Measurements from ENCODE around the gene LYPD3.

Gene LYPD3

GRCh38 chr19:43430142-43430710 lies 35.2 kb downstream of the LYPD3 start:
- Histone ChIP-seq H3K27ac (ENCODE audit: low read length) (no peak overlapping the region), H3K9me3 (ENCODE audit: control insufficient read depth in 1 of 2, low read length in 2 of 2) (no peaks in the 10 kb centered on the region)

GRCh38 chr19:43429395-43429794 lies 36.0 kb downstream of the LYPD3 start:
- H3K27ac ChIP-seq (ENCODE audit: low read length): no peak overlapping the region
- H3K4me3 ChIP-seq (ENCODE audit: low read depth in 1 of 2, low read length in 2 of 2): no peak overlapping the region
- no peaks in the 10 kb centered on the region for H3K27me3 ChIP-seq (ENCODE audit: low read depth, low read length)
- no peaks in the 10 kb centered on the region for H3K9me3 ChIP-seq (ENCODE audit: control insufficient read depth in 1 of 2, low read length in 2 of 2)
- H3K4me1 ChIP-seq (ENCODE audit: control insufficient read depth in 1 of 2, insufficient read depth in 2 of 2, low read length in 2 of 2): peaks cover 0 to 3% of the 10 kb centered on the region in 2 donors
- H3K36me3 ChIP-seq (ENCODE audit: control insufficient read depth in 1 of 2, insufficient read depth in 2 of 2, low read length in 2 of 2): no peaks in the 10 kb centered on the region

More at GRCh38 chr19:43430142-43430710, 35.2 kb downstream of the LYPD3 start:
- H3K4me1 ChIP-seq (ENCODE audit: control insufficient read depth in 1 of 2, insufficient read depth in 2 of 2, low read length in 2 of 2): peaks cover 0 to 3% of the 10 kb centered on the region in 2 donors
- no peaks in the 10 kb centered on the region for H3K36me3 ChIP-seq (ENCODE audit: control insufficient read depth in 1 of 2, insufficient read depth in 2 of 2, low read length in 2 of 2)
- no peak overlapping the region for H3K4me3 ChIP-seq (ENCODE audit: low read depth in 1 of 2, low read length in 2 of 2)
- H3K27me3 ChIP-seq (ENCODE audit: low read depth, low read length): no peaks in the 10 kb centered on the region

DNA sequence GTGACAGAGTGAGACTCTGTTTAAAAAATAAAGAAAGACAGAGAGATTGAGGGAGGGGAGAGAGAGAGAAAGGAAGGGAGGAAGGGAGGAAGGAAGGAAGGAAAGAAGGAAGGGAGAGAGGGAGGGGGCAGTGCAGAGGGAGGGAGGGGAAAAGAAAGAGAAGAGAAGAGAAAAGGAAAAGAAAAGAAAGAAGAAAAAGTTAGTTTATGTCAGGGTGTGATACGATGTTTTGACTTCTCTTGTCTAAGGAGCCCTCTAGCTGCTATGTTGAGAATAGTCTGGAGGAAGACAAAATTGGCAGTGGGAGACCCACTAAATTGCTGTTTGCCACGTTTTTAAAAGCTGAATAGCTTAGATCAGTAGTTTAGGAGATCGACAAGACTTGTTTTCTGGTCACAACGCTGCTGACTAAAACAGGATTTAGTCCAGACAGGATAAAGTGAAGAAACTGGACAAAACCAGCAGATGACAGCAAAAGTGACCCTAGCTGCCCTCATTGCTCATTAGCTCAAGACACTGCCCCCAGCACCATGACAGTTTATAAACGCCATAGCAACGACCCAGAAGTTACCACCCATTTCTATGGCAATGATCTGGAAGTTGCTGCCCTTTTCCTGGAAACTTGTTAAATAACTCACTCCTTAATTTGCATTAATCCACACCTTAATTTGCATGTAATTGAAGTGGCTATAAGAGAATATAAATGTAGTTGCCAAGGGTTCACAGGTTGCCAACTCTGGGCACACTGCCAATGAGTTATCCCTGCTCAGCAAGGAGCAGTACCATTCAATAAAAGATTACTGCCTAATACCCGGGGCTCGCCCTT lies 39.6 kb downstream of the LYPD3 start:
- no peaks in the 10 kb centered on the region for H3K27me3 ChIP-seq (ENCODE audit: low read depth, low read length)
- no peak overlapping the region for H3K27ac ChIP-seq (ENCODE audit: low read length)
- H3K9me3 ChIP-seq (ENCODE audit: control insufficient read depth in 1 of 2, low read length in 2 of 2): no peaks in the 10 kb centered on the region
- no peak overlapping the region for H3K4me3 ChIP-seq (ENCODE audit: low read depth in 1 of 2, low read length in 2 of 2)
- no peaks in the 10 kb centered on the region for H3K4me1 ChIP-seq (ENCODE audit: control insufficient read depth in 1 of 2, insufficient read depth in 2 of 2, low read length in 2 of 2)
- no peaks in the 10 kb centered on the region for H3K36me3 ChIP-seq (ENCODE audit: control insufficient read depth in 1 of 2, insufficient read depth in 2 of 2, low read length in 2 of 2)

DNA sequence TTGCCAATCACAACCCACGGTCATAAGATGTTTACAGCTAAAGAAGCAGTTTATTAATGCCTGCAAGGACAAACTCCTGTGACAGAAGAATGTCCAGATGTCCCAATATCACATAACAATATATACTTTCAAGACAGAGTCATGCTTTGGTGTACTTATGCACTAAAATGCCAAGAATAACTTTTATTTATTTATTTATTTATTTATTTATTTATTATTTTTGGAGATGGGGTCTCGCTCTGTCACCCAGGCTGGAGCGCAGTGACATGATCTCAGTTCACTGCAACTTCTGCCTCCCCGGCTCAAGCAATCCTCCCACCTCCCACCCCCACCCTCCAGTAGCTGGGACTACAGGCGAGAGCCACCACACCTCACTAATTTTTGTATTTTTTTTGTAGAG lies 41.6 kb downstream of the LYPD3 start:
- Histone ChIP-seq H3K27me3 (ENCODE audit: low read depth, low read length) (no peaks in the 10 kb centered on the region), H3K36me3 (ENCODE audit: control insufficient read depth in 1 of 2, insufficient read depth in 2 of 2, low read length in 2 of 2) (no peaks in the 10 kb centered on the region), H3K9me3 (ENCODE audit: control insufficient read depth in 1 of 2, low read length in 2 of 2) (no peaks in the 10 kb centered on the region), H3K4me3 (ENCODE audit: low read depth in 1 of 2, low read length in 2 of 2) (no peak overlapping the region), H3K27ac (ENCODE audit: low read length) (no peak overlapping the region), H3K4me1 (ENCODE audit: control insufficient read depth in 1 of 2, insufficient read depth in 2 of 2, low read length in 2 of 2) (no peaks in the 10 kb centered on the region)

- Histone ChIP-seq H3K4me3 (ENCODE audit: low read depth in 1 of 2, low read length in 2 of 2) (no peak overlapping the region), H3K4me1 (ENCODE audit: control insufficient read depth in 1 of 2, insufficient read depth in 2 of 2, low read length in 2 of 2) (no peaks in the 10 kb centered on the region), H3K9me3 (ENCODE audit: control insufficient read depth in 1 of 2, low read length in 2 of 2) (no peaks in the 10 kb centered on the region), H3K27me3 (ENCODE audit: low read depth, low read length) (no peaks in the 10 kb centered on the region), H3K36me3 (ENCODE audit: control insufficient read depth in 1 of 2, insufficient read depth in 2 of 2, low read length in 2 of 2) (no peaks in the 10 kb centered on the region), H3K27ac (ENCODE audit: low read length) (no peak overlapping the region)
Measured at GRCh38 chr19:43422689-43423066, 42.7 kb downstream of the LYPD3 start.

DNA sequence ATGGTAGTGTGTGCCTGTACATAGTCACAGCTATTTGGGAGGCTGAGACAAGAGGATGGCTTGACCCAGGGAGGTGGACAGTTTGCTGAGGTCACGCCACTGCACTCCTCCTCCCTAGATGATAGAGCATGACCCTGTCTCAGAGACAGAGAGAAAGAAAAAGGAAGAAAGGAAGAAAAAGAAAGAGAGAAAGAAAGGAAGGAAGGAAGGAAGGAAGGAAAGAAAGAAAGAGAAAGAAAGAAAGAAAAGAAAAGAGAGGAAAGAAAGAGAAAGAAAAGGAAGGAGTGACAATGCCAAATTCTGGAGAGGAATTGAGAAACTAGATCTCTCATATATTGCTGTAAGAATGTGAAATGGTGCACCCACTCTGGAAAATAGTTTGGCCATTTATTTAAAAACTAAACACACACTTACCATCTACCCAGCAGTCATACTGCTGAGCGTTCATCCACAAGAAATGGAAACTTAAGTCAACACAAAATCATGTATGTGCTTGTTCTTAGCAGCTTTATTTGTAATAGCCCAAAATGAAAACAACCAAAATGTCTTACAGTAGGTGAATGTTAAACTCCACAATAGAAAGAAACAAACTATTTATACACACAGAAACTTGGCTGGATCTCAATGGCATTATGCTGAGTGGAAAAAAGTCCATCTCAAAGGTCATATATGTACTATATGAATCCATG lies 43.3 kb downstream of the LYPD3 start:
- Histone ChIP-seq H3K27me3 (ENCODE audit: low read depth, low read length) (no peaks in the 10 kb centered on the region), H3K9me3 (ENCODE audit: control insufficient read depth in 1 of 2, low read length in 2 of 2) (no peaks in the 10 kb centered on the region), H3K27ac (ENCODE audit: low read length) (no peak overlapping the region), H3K4me3 (ENCODE audit: low read depth in 1 of 2, low read length in 2 of 2) (no peak overlapping the region), H3K4me1 (ENCODE audit: control insufficient read depth in 1 of 2, insufficient read depth in 2 of 2, low read length in 2 of 2) (no peaks in the 10 kb centered on the region), H3K36me3 (ENCODE audit: control insufficient read depth in 1 of 2, insufficient read depth in 2 of 2, low read length in 2 of 2) (no peaks in the 10 kb centered on the region)

- Histone ChIP-seq H3K27ac (ENCODE audit: low read length) (no peak overlapping the region), H3K4me1 (ENCODE audit: control insufficient read depth in 1 of 2, insufficient read depth in 2 of 2, low read length in 2 of 2) (no peaks in the 10 kb centered on the region), H3K36me3 (ENCODE audit: control insufficient read depth in 1 of 2, insufficient read depth in 2 of 2, low read length in 2 of 2) (no peaks in the 10 kb centered on the region), H3K9me3 (ENCODE audit: control insufficient read depth in 1 of 2, low read length in 2 of 2) (no peaks in the 10 kb centered on the region), H3K4me3 (ENCODE audit: low read depth in 1 of 2, low read length in 2 of 2) (no peak overlapping the region), H3K27me3 (ENCODE audit: low read depth, low read length) (no peaks in the 10 kb centered on the region)
Measured at GRCh38 chr19:43420954-43421353, 44.5 kb downstream of the LYPD3 start.

DNA sequence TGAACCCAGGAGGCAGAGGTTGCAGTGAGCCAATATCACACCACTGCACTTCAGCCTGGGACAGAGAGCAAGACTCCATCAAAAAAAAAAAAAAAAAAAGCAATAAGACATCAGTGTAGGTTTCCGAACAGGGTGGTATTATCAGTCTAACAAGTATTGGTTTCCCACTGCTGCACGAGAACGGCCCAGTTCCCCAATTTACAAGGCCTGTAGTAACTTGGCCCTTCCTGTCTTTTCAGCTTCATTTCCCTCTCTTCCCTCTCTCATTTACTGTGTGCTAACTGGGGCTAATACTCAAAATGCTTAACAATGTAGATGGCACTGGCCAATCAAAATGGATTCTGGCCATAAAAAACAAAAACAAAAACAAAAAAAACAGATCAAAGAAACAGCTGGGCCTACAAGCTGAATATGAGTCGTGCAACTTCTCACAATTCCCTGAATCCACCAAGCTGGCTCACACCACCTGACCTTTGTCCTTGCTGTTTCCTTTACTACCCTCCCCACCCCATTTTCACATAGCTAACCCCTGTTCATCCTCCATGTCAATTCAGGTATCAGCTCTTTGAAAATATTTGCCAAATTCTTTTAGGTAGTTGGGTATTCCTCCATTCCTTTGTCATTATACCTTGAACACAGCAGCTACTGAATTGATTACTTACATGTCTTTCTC lies 48.3 kb downstream of the LYPD3 start:
- Histone ChIP-seq H3K36me3 (ENCODE audit: control insufficient read depth in 1 of 2, insufficient read depth in 2 of 2, low read length in 2 of 2) (no peaks in the 10 kb centered on the region), H3K9me3 (ENCODE audit: control insufficient read depth in 1 of 2, low read length in 2 of 2) (no peaks in the 10 kb centered on the region), H3K4me1 (ENCODE audit: control insufficient read depth in 1 of 2, insufficient read depth in 2 of 2, low read length in 2 of 2) (no peaks in the 10 kb centered on the region), H3K4me3 (ENCODE audit: low read depth in 1 of 2, low read length in 2 of 2) (no peak overlapping the region), H3K27ac (ENCODE audit: low read length) (no peak overlapping the region), H3K27me3 (ENCODE audit: low read depth, low read length) (no peaks in the 10 kb centered on the region)

GRCh38 chr19:43414554-43414953 lies 50.9 kb downstream of the LYPD3 start, which contains the start of gene TEX101:
Gene TEX101, plus strand, starts transcription at chr19:43414890. Its CDS starts 1,030 bp downstream, at chr19:43415920.
- H3K4me3 ChIP-seq (ENCODE audit: low read depth in 1 of 2, low read length in 2 of 2): no peak within 1 kb of the TSS

DNA sequence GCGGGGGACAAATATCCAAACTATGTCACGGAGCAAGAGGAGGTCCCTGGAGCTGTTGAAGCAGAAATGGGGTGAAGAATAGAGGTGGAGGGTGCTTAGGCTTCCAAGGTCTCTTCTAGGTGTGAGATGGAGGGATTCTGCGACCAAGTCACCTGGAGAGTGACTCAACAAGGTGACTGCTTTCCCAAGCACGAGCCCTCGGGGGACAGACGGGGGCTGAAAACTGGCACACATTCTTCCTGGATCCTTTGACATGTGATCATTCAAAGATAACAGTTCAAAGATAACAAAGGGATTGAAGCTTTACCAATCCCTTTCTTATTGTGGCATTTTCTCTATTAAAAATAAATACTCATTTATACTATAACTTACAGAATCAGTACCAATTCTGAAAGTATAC lies 53.0 kb downstream of the LYPD3 start:
- H3K9me3 ChIP-seq (ENCODE audit: control insufficient read depth in 1 of 2, low read length in 2 of 2): no peaks in the 10 kb centered on the region
- H3K27me3 ChIP-seq (ENCODE audit: low read depth, low read length): no peaks in the 10 kb centered on the region
- H3K36me3 ChIP-seq (ENCODE audit: control insufficient read depth in 1 of 2, insufficient read depth in 2 of 2, low read length in 2 of 2): no peaks in the 10 kb centered on the region
- no peak overlapping the region for H3K4me3 ChIP-seq (ENCODE audit: low read depth in 1 of 2, low read length in 2 of 2)
- H3K27ac ChIP-seq (ENCODE audit: low read length): no peak overlapping the region
- H3K4me1 ChIP-seq (ENCODE audit: control insufficient read depth in 1 of 2, insufficient read depth in 2 of 2, low read length in 2 of 2): no peaks in the 10 kb centered on the region

More at GRCh38 chr19:43414554-43414953, 50.9 kb downstream of the LYPD3 start, which contains the start of gene TEX101:
- Histone ChIP-seq H3K27me3 (ENCODE audit: low read depth, low read length) (no peaks in the 10 kb centered on the region), H3K9me3 (ENCODE audit: control insufficient read depth in 1 of 2, low read length in 2 of 2) (no peaks in the 10 kb centered on the region), H3K4me1 (ENCODE audit: control insufficient read depth in 1 of 2, insufficient read depth in 2 of 2, low read length in 2 of 2) (no peaks in the 10 kb centered on the region), H3K36me3 (ENCODE audit: control insufficient read depth in 1 of 2, insufficient read depth in 2 of 2, low read length in 2 of 2) (no peaks in the 10 kb centered on the region), H3K27ac (ENCODE audit: low read length) (no peak within 1 kb of the TSS)
